ENCODE data around the gene TMEFF2. TPM values are rescaled to one million over a fixed set of nuclear protein-coding genes. Genes with fewer than 3 reads are reported as not detected.

The TMEFF2 gene
- total RNA-seq, 3 donors from 2014 or later (not counting 1 experiment from before 2014, with no cell fraction given) = not detected

- H3K9me3 ChIP-seq (ENCODE audit: control insufficient read depth, insufficient read depth, low read length) = no peaks in the 10 kb centered on the region
- H3K27ac Mint-ChIP-seq = no peak overlapping the region
- no peaks in the 10 kb centered on the region for H3K36me3 ChIP-seq (ENCODE audit: control insufficient read depth, insufficient read depth, low read length)
- no peak overlapping the region for H3K4me3 ChIP-seq (ENCODE audit: low read length)
- H3K27me3 Mint-ChIP-seq (ENCODE audit: low read depth in 2 of 2) = no peaks in the 10 kb centered on the region
- TF ChIP-seq, protein P1, sequence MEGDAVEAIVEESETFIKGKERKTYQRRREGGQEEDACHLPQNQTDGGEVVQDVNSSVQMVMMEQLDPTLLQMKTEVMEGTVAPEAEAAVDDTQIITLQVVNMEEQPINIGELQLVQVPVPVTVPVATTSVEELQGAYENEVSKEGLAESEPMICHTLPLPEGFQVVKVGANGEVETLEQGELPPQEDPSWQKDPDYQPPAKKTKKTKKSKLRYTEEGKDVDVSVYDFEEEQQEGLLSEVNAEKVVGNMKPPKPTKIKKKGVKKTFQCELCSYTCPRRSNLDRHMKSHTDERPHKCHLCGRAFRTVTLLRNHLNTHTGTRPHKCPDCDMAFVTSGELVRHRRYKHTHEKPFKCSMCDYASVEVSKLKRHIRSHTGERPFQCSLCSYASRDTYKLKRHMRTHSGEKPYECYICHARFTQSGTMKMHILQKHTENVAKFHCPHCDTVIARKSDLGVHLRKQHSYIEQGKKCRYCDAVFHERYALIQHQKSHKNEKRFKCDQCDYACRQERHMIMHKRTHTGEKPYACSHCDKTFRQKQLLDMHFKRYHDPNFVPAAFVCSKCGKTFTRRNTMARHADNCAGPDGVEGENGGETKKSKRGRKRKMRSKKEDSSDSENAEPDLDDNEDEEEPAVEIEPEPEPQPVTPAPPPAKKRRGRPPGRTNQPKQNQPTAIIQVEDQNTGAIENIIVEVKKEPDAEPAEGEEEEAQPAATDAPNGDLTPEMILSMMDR (IDR thresholded peaks at IDR 0.05) = no peak
- WGBS (ENCODE audit: insufficient coverage) = 88% methylated on average over 2 of the region's 2 CpGs
- H3K27ac ChIP-seq (ENCODE audit: low read length) = no peak overlapping the region
- H3K9me3 Mint-ChIP-seq = peaks cover 3 to 4% of the 10 kb centered on the region in 2 donors
- H3K4me3 Mint-ChIP-seq = no peak overlapping the region
- H3K4me1 Mint-ChIP-seq = no peaks in the 10 kb centered on the region
- ATAC-seq = no peak
- H3K4me1 ChIP-seq (ENCODE audit: control insufficient read depth, insufficient read depth, low read length) = no peaks in the 10 kb centered on the region
- no peaks in the 10 kb centered on the region for H3K36me3 Mint-ChIP-seq
- no peak for DNase-seq
- intact Hi-C loops (cut with micrococcal nuclease) = no loop called here
- H3K27me3 ChIP-seq (ENCODE audit: control insufficient read depth, insufficient read depth, low read length) = no peaks in the 10 kb centered on the region
Observed at GRCh38 chr2:192218377-192218776, 23.6 kb upstream of the TMEFF2 start.

- no peaks in the 10 kb centered on the region for H3K27me3 Mint-ChIP-seq (ENCODE audit: low read depth in 2 of 2)
- Histone ChIP-seq H3K4me3 (ENCODE audit: low read length) (no peak overlapping the region), H3K27me3 (ENCODE audit: control insufficient read depth, insufficient read depth, low read length) (no peaks in the 10 kb centered on the region), H3K9me3 (ENCODE audit: control insufficient read depth, insufficient read depth, low read length) (no peaks in the 10 kb centered on the region), H3K36me3 (ENCODE audit: control insufficient read depth, insufficient read depth, low read length) (no peaks in the 10 kb centered on the region), H3K27ac (ENCODE audit: low read length) (no peak overlapping the region), H3K4me1 (ENCODE audit: control insufficient read depth, insufficient read depth, low read length) (no peaks in the 10 kb centered on the region)
- H3K27ac Mint-ChIP-seq = no peak overlapping the region
- peaks cover 0 to 6% of the 10 kb centered on the region in 2 donors for H3K9me3 Mint-ChIP-seq
- WGBS (ENCODE audit: insufficient coverage) = 90% methylated on average over 3 of the region's 3 CpGs
- no peaks in the 10 kb centered on the region for H3K4me1 Mint-ChIP-seq
- no peaks in the 10 kb centered on the region for H3K36me3 Mint-ChIP-seq
- TF ChIP-seq, protein P1 (IDR thresholded peaks at IDR 0.05) = no peak
- H3K4me3 Mint-ChIP-seq = no peak overlapping the region
- intact Hi-C loops (cut with micrococcal nuclease) = no loop called here
- ATAC-seq (no peak), DNase-seq (no peak)
Observed at GRCh38 chr2:192216336-192216735, 21.6 kb upstream of the TMEFF2 start.

GRCh38 chr2:192215096-192215877, 20.6 kb upstream of the TMEFF2 start:
- H3K4me1 ChIP-seq (ENCODE audit: control insufficient read depth, insufficient read depth, low read length) = no peaks in the 10 kb centered on the region
- no peak overlapping the region for H3K27ac ChIP-seq (ENCODE audit: low read length)
- H3K27ac Mint-ChIP-seq = no peak overlapping the region
- intact Hi-C loops (cut with micrococcal nuclease) = no loop called here
- no peak for DNase-seq
- ATAC-seq = no peak
- H3K36me3 ChIP-seq (ENCODE audit: control insufficient read depth, insufficient read depth, low read length) = no peaks in the 10 kb centered on the region
- no peak overlapping the region for H3K4me3 Mint-ChIP-seq
- H3K9me3 Mint-ChIP-seq = peaks cover 0 to 5% of the 10 kb centered on the region in 2 donors
- no peak overlapping the region for H3K4me3 ChIP-seq (ENCODE audit: low read length)
- TF ChIP-seq, protein P1 (IDR thresholded peaks at IDR 0.05) = no peak
- no peaks in the 10 kb centered on the region for H3K36me3 Mint-ChIP-seq
- no peaks in the 10 kb centered on the region for H3K27me3 ChIP-seq (ENCODE audit: control insufficient read depth, insufficient read depth, low read length)
- H3K4me1 Mint-ChIP-seq = no peaks in the 10 kb centered on the region
- no peaks in the 10 kb centered on the region for H3K27me3 Mint-ChIP-seq (ENCODE audit: low read depth in 2 of 2)
- H3K9me3 ChIP-seq (ENCODE audit: control insufficient read depth, insufficient read depth, low read length) = no peaks in the 10 kb centered on the region

DNA sequence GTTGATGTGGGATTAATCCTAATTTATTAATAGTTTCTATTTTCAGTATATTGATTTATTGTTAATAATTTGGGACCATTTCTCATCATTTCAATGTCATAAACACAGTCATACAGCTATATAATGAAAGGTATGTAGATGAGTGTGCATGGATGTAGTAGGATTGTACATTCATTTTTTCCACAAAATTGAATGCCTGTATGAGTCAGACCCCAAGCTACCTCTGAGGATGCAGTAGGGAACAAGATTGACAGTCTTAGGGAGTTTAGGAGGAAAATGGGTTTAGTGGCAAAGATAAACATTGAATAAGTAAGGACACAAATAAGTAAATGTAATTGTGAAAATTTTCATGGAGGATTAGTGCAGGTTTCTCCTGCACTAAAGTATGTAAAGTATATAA, 14.1 kb upstream of the TMEFF2 start:
- Histone ChIP-seq H3K9me3 (ENCODE audit: control insufficient read depth, insufficient read depth, low read length) (no peaks in the 10 kb centered on the region), H3K27ac (ENCODE audit: low read length) (no peak overlapping the region), H3K36me3 (ENCODE audit: control insufficient read depth, insufficient read depth, low read length) (no peaks in the 10 kb centered on the region), H3K27me3 (ENCODE audit: control insufficient read depth, insufficient read depth, low read length) (no peaks in the 10 kb centered on the region), H3K4me1 (ENCODE audit: control insufficient read depth, insufficient read depth, low read length) (no peaks in the 10 kb centered on the region), H3K4me3 (ENCODE audit: low read length) (no peak overlapping the region)
- H3K4me3 Mint-ChIP-seq = no peak overlapping the region
- H3K9me3 Mint-ChIP-seq = peaks cover 0 to 2% of the 10 kb centered on the region in 2 donors
- intact Hi-C loops (cut with micrococcal nuclease) = no loop called here
- H3K27ac Mint-ChIP-seq = no peak overlapping the region
- DNase-seq (no peak), ATAC-seq (no peak)
- no peaks in the 10 kb centered on the region for H3K36me3 Mint-ChIP-seq
- H3K4me1 Mint-ChIP-seq = no peaks in the 10 kb centered on the region
- TF ChIP-seq, protein P1 (IDR thresholded peaks at IDR 0.05) = no peak
- H3K27me3 Mint-ChIP-seq (ENCODE audit: low read depth in 2 of 2) = no peaks in the 10 kb centered on the region

Data from natural killer cell (primary cell).